ENCODE measurements around the gene KLHL35.

GRCh38 chr11:75408957-75409219 is 24.1 kb downstream of the KLHL35 start:
- TF ChIP-seq CTCF (IDR thresholded peaks at IDR 0.05; ENCODE audit: low read depth, low read length): no peak
- no peak for TF ChIP-seq MAX (IDR thresholded peaks at IDR 0.05; ENCODE audit: low read depth, low read length)
- TF ChIP-seq POLR2A (IDR thresholded peaks at IDR 0.05; ENCODE audit: extremely low read depth, insufficient read length): no peak
